Effector memory CD4-positive, alpha-beta T cell (primary cell): ENCODE data around the gene HACD4.

Experiments used
- DNase-seq, 3 donors: peaks; one replicate each; pipeline ENCODE4 v3.0.0-alpha.2; 2020
- H3K27ac ChIP-seq: 2 replicates; pipeline ENCODE4 v1.7.0; 2013; ENCODE audit warnings: mild to moderate bottlenecking, low read length, moderate library complexity; ENCODE audit not compliant: insufficient read depth, poor library complexity, severe bottlenecking
- H3K27me3 ChIP-seq: replicated peaks from 2 replicates; pipeline ENCODE4 v1.7.0; 2013; ENCODE audit warnings: mild to moderate bottlenecking, low read length; ENCODE audit not compliant: insufficient read depth, control insufficient read depth, poor library complexity, severe bottlenecking
- H3K36me3 ChIP-seq: 2 replicates; pipeline ENCODE4 v1.7.0; 2013; ENCODE audit warnings: mild to moderate bottlenecking, low read length, moderate library complexity; ENCODE audit not compliant: control insufficient read depth, insufficient read depth
- H3K4me1 ChIP-seq: 2 replicates; pipeline ENCODE4 v1.7.0; 2013; ENCODE audit warnings: low read length, mild to moderate bottlenecking; ENCODE audit not compliant: control insufficient read depth, insufficient read depth, poor library complexity, severe bottlenecking
- H3K4me3 ChIP-seq: 2 replicates; pipeline ENCODE4 v1.7.0; 2013; ENCODE audit warnings: low read length, low read depth, mild to moderate bottlenecking; ENCODE audit not compliant: insufficient read depth, poor library complexity, severe bottlenecking
- H3K9me3 ChIP-seq: 2 replicates; pipeline ENCODE4 v1.7.0; 2013; ENCODE audit warnings: mild to moderate bottlenecking, low read length, moderate library complexity; ENCODE audit not compliant: control insufficient read depth

HACD4 gene

GRCh38 chr9:20994486-20994885, 37.0 kb downstream of the HACD4 start:
- peaks cover 9% of the 10 kb centered on the region for H3K36me3 ChIP-seq
- no peak overlapping the region for H3K27ac ChIP-seq
- no peaks in the 10 kb centered on the region for H3K9me3 ChIP-seq
- DNase-seq, result no peak
- no peaks in the 10 kb centered on the region for H3K27me3 ChIP-seq
- no peaks in the 10 kb centered on the region for H3K4me1 ChIP-seq
- H3K4me3 ChIP-seq, result no peak overlapping the region

- Histone ChIP-seq H3K27ac (no peak overlapping the region), H3K4me3 (no peak overlapping the region), H3K4me1 (no peaks in the 10 kb centered on the region), H3K27me3 (no peaks in the 10 kb centered on the region), H3K9me3 (no peaks in the 10 kb centered on the region), H3K36me3 (peaks cover 9% of the 10 kb centered on the region)
- DNase-seq, result no peak
Observed at GRCh38 chr9:20990867-20991266, 40.6 kb downstream of the HACD4 start.

- H3K9me3 ChIP-seq, result no peaks in the 10 kb centered on the region
- no peaks in the 10 kb centered on the region for H3K27me3 ChIP-seq
- no peak overlapping the region for H3K27ac ChIP-seq
- H3K4me3 ChIP-seq, result no peak overlapping the region
- DNase-seq, result no peak
- no peaks in the 10 kb centered on the region for H3K4me1 ChIP-seq
- peaks cover 9% of the 10 kb centered on the region for H3K36me3 ChIP-seq
Observed at GRCh38 chr9:20989923-20990341, 41.5 kb downstream of the HACD4 start.

GRCh38 chr9:20988671-20989315, 42.6 kb downstream of the HACD4 start:
- no peaks in the 10 kb centered on the region for H3K9me3 ChIP-seq
- H3K27ac ChIP-seq, result no peak overlapping the region
- H3K27me3 ChIP-seq, result no peaks in the 10 kb centered on the region
- peaks cover 6% of the 10 kb centered on the region for H3K36me3 ChIP-seq
- no peak overlapping the region for H3K4me3 ChIP-seq
- no peak for DNase-seq
- no peaks in the 10 kb centered on the region for H3K4me1 ChIP-seq

- Histone ChIP-seq H3K27me3 (no peaks in the 10 kb centered on the region), H3K27ac (no peak overlapping the region), H3K9me3 (no peaks in the 10 kb centered on the region), H3K36me3 (peaks cover 6% of the 10 kb centered on the region), H3K4me3 (no peak overlapping the region), H3K4me1 (no peaks in the 10 kb centered on the region)
- DNase-seq, result no peak
Observed at GRCh38 chr9:20988061-20988460, 43.4 kb downstream of the HACD4 start.

- peaks cover 6% of the 10 kb centered on the region for H3K36me3 ChIP-seq
- no peak for DNase-seq
- no peaks in the 10 kb centered on the region for H3K9me3 ChIP-seq
- no peaks in the 10 kb centered on the region for H3K4me1 ChIP-seq
- no peak overlapping the region for H3K4me3 ChIP-seq
- no peak overlapping the region for H3K27ac ChIP-seq
- no peaks in the 10 kb centered on the region for H3K27me3 ChIP-seq
Observed at GRCh38 chr9:20987521-20987920, 43.9 kb downstream of the HACD4 start.

- H3K27me3 ChIP-seq, result no peaks in the 10 kb centered on the region
- no peaks in the 10 kb centered on the region for H3K9me3 ChIP-seq
- no peak for DNase-seq
- H3K4me1 ChIP-seq, result no peaks in the 10 kb centered on the region
- peaks cover 10% of the 10 kb centered on the region for H3K36me3 ChIP-seq
- H3K4me3 ChIP-seq, result no peak overlapping the region
- H3K27ac ChIP-seq, result no peak overlapping the region
Observed at GRCh38 chr9:20985851-20986600, 45.4 kb downstream of the HACD4 start.

GRCh38 chr9:20984506-20984905, 46.9 kb downstream of the HACD4 start:
- Histone ChIP-seq H3K36me3 (peaks cover 4% of the 10 kb centered on the region), H3K4me1 (no peaks in the 10 kb centered on the region), H3K27ac (no peak overlapping the region), H3K27me3 (no peaks in the 10 kb centered on the region), H3K9me3 (no peaks in the 10 kb centered on the region), H3K4me3 (no peak overlapping the region)
- DNase-seq, result no peak

- Histone ChIP-seq H3K4me1 (no peaks in the 10 kb centered on the region), H3K27me3 (no peaks in the 10 kb centered on the region), H3K4me3 (no peak overlapping the region), H3K27ac (no peak overlapping the region), H3K9me3 (no peaks in the 10 kb centered on the region), H3K36me3 (peaks cover 4% of the 10 kb centered on the region)
- DNase-seq, result no peak
Observed at GRCh38 chr9:20981486-20981885, 50.0 kb downstream of the HACD4 start.

- no peaks in the 10 kb centered on the region for H3K27me3 ChIP-seq
- no peaks in the 10 kb centered on the region for H3K9me3 ChIP-seq
- no peak for DNase-seq
- H3K36me3 ChIP-seq, result peaks cover 4% of the 10 kb centered on the region
- H3K4me3 ChIP-seq, result no peak overlapping the region
- H3K27ac ChIP-seq, result no peak overlapping the region
- no peaks in the 10 kb centered on the region for H3K4me1 ChIP-seq
Observed at GRCh38 chr9:20980832-20981455, 50.5 kb downstream of the HACD4 start.
